Activated CD8-positive, alpha-beta T cell treated with anti-CD3 and anti-CD28 coated beads, Interleukin-2, amount 10 ng/mL, durations not matched to agents 7 days and 5 days (primary cell): ENCODE data around the gene SIK3. TPM values are rescaled to one million over a fixed set of nuclear protein-coding genes. Genes with fewer than 3 reads are reported as not detected.
"Not testable (repeated sequence)": the region's sequence is repeated elsewhere in the genome, so short reads cannot be mapped to it uniquely, and the experiment has no call there.

Experiments
- ATAC-seq: fragments of 150-1000 bp; cut with Tn5 transposase; one replicate; pipeline ENCODE4 v1.10.0; 2021; ENCODE audit warnings: moderate library complexity
- CTCF ChIA-PET: fragments of 350-600 bp; sonication (Branson Sonifier 250); formaldehyde crosslinking; loops from one replicate; lab custom pipeline; 2021; ENCODE audit warnings: antibody characterized with exemption; lab: Charles Lee
- POLR2A ChIA-PET: fragments of 350-600 bp; sonication (Branson Sonifier 250); formaldehyde crosslinking; loops from one replicate; lab custom pipeline; 2021; ENCODE audit warnings: antibody characterized with exemption; lab: Charles Lee
- DNase-seq: peaks from one replicate; pipeline ENCODE4 v3.0.0-alpha.2; 2020
- H3K27ac Mint-ChIP-seq: one replicate; pipeline ENCODE4 v1.8.0; 2021; ENCODE audit warnings: mild to moderate bottlenecking, mixed read lengths
- H3K27me3 Mint-ChIP-seq: one replicate; pipeline ENCODE4 v1.8.0; 2021; ENCODE audit warnings: low read depth, mixed read lengths
- H3K36me3 Mint-ChIP-seq: one replicate; pipeline ENCODE4 v1.8.0; 2021; ENCODE audit warnings: low read depth, mixed read lengths
- H3K4me1 Mint-ChIP-seq: one replicate; pipeline ENCODE4 v1.8.0; 2021; ENCODE audit warnings: low read depth, mixed read lengths
- H3K4me3 Mint-ChIP-seq: one replicate; pipeline ENCODE4 v1.8.0; 2021; ENCODE audit warnings: mild to moderate bottlenecking, mixed read lengths
- H3K9me3 Mint-ChIP-seq: one replicate; pipeline ENCODE4 v1.8.0; 2022; ENCODE audit warnings: mixed read lengths; ENCODE audit not compliant: insufficient read depth
- total RNA-seq, 2 experiments: library from RNA; stranded (reverse); gene quantifications; one replicate each; pipeline ENCODE4 v1.2.3, GENCODE V29; 2021

SIK3 gene
- total RNA-seq, 2 experiments from 2014 or later: 25.9 to 31.4 TPM

DNA sequence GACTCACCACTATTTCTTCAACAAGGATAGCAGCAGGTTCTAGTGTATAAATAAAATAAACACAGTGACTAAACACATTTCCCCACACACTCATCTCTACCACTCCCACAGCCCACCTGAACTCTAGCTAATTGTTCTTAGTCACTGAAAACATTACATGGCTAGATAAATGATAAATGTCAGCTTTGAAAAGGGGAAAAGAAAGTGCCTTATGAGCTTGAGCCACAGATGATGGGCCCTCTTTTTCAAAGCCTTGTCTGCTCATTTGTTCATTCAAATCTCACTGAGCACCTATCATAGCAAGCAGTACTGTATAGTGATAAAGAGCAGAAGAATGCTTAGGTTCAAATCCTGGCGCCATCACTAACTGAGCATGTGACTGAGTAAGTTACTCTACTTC lies 58.3 kb downstream of the SIK3 start:
- H3K27me3 Mint-ChIP-seq: no peaks in the 10 kb centered on the region
- DNase-seq: no peak
- no peak overlapping the region for H3K4me3 Mint-ChIP-seq
- H3K4me1 Mint-ChIP-seq: peaks cover 19% of the 10 kb centered on the region
- ChIA-PET CTCF (interaction anchor here (0.7 to 1.5 kb wide), 4 partner anchors 11 to 204 kb away, joined by 4 to 6 read pairs (median 4); no protein-coding TSS in a partner anchor), POLR2A (interaction anchor here (1.4 kb wide), 1 partner anchor 55 kb away, joined by 3 read pairs; no protein-coding TSS in a partner anchor)
- no peak overlapping the region for H3K27ac Mint-ChIP-seq
- H3K9me3 Mint-ChIP-seq: no peaks in the 10 kb centered on the region
- no peaks in the 10 kb centered on the region for H3K36me3 Mint-ChIP-seq
- no peak for ATAC-seq

DNA sequence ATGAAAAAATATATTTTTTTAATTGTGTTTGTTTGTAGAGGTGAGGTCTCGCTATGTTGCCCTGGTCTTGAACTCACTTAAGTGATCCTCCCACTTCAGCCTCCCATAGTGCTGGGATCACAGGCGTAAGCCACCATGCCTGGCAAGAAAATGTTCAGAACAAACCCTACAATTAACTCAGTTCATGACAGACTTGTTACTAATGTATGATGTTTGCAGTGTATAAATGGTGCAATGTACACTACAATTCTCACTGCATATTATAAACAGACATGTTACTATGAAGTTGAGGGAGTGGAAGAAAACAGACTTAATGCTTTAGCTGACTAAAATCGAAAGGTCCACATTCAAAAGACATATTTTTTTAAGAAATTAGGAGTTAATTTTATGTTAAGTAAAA lies 59.0 kb downstream of the SIK3 start:
- ChIA-PET POLR2A (interaction anchor here (1.4 kb wide), 1 partner anchor 56 kb away, joined by 3 read pairs; no protein-coding TSS in a partner anchor), CTCF (interaction anchor here (0.7 to 1.2 kb wide), 3 partner anchors 11 to 203 kb away, joined by 4 to 6 read pairs (median 4); no protein-coding TSS in a partner anchor)
- ATAC-seq (no peak), DNase-seq (no peak)
- no peaks in the 10 kb centered on the region for H3K27me3 Mint-ChIP-seq
- no peaks in the 10 kb centered on the region for H3K9me3 Mint-ChIP-seq
- H3K4me3 Mint-ChIP-seq: no peak overlapping the region
- no peaks in the 10 kb centered on the region for H3K36me3 Mint-ChIP-seq
- no peak overlapping the region for H3K27ac Mint-ChIP-seq
- H3K4me1 Mint-ChIP-seq: peaks cover 19% of the 10 kb centered on the region

DNA sequence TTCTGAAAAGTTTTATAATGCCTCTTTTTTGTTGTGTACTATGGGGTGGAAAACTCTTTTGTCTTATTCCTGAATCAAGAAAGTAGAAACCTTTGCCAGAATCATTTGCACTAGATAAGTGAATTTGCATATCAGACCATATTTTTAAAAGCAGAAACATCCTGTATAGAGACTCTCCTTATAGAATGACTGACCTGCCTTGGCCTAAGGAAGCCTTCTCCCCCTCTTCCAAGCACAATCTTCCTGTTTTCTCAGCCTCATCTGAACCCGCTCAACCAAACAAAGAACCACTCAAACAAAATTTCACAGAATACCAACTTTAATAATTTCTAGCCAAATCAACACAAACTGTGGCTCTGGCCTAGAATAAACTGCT lies 60.3 kb downstream of the SIK3 start:
- Mint-ChIP-seq H3K4me1 (peaks cover 15% of the 10 kb centered on the region), H3K27me3 (no peaks in the 10 kb centered on the region), H3K9me3 (no peaks in the 10 kb centered on the region), H3K36me3 (no peaks in the 10 kb centered on the region), H3K4me3 (no peak overlapping the region), H3K27ac (peak overlapping the region; percentile 31)
- POLR2A ChIA-PET: no interaction called here
- peak; percentile 10 for ATAC-seq
- CTCF ChIA-PET: no interaction called here
- no peak for DNase-seq

DNA sequence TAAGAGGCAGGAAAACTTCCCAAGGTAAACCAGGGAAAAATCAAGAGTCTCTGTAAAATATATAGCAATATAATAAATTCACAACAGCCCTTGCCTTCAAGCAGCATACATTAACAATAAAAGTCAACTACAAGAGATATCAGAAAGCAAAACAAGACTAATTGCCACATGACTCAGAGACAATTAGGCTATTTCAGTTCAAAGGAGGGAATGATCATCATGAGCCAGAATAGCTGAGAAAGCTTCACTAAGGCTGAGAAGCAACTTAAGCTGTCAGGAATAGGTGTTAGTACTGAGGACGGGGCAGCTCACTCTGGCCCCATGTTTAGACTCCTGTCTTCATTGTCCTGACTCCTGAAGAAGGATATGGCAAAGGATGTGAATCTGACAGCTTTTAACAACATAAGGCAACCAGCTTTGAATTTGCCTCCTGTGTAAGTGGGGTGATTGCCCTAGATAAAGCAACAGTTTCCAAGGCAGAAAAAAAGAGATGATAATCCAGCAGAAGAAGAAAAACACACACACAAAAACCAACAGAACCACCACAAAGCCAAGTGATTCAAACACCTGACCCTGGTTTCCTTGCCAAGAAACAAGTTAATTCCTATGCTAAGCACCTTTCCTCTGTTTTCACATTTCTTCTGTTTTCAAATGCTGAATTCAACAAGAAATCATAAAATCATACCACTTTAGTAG lies 60.8 kb downstream of the SIK3 start:
- peaks cover 12% of the 10 kb centered on the region for H3K4me1 Mint-ChIP-seq

DNA sequence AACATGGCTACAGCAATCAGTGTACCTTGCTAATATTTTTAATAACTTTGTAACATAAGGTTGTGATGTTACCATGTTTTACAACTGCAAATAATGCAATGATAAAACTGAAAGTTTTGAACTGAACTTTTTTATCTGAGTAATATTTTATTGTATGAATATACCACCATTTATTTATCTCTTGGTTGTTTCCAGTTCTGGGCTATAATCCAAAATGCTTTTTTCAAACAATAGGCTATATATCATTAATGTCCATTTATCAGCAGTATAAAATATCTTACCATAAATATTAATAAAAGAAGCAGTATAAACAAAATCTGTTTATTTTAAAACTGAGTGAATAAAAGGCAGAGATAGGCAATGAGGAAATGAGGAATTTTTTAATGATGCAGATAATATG lies 63.3 kb downstream of the SIK3 start:
- CTCF ChIA-PET: no interaction called here
- POLR2A ChIA-PET: no interaction called here
- DNase-seq (no peak), ATAC-seq (no peak)
- H3K36me3 Mint-ChIP-seq: no peaks in the 10 kb centered on the region
- no peaks in the 10 kb centered on the region for H3K27me3 Mint-ChIP-seq
- H3K27ac Mint-ChIP-seq: no peak overlapping the region
- peaks cover 12% of the 10 kb centered on the region for H3K4me1 Mint-ChIP-seq
- H3K4me3 Mint-ChIP-seq: no peak overlapping the region
- H3K9me3 Mint-ChIP-seq: no peaks in the 10 kb centered on the region

More for the DNA sequence above, 60.8 kb downstream of the SIK3 start:
- no peaks in the 10 kb centered on the region for H3K36me3 Mint-ChIP-seq
- DNase-seq (no peak), ATAC-seq (peak; percentile 48)
- POLR2A ChIA-PET: no interaction called here
- H3K27me3 Mint-ChIP-seq: no peaks in the 10 kb centered on the region
- H3K4me3 Mint-ChIP-seq: no peak overlapping the region
- H3K9me3 Mint-ChIP-seq: no peaks in the 10 kb centered on the region
- peak overlapping the region; percentile 31 for H3K27ac Mint-ChIP-seq
- CTCF ChIA-PET: no interaction called here

DNA sequence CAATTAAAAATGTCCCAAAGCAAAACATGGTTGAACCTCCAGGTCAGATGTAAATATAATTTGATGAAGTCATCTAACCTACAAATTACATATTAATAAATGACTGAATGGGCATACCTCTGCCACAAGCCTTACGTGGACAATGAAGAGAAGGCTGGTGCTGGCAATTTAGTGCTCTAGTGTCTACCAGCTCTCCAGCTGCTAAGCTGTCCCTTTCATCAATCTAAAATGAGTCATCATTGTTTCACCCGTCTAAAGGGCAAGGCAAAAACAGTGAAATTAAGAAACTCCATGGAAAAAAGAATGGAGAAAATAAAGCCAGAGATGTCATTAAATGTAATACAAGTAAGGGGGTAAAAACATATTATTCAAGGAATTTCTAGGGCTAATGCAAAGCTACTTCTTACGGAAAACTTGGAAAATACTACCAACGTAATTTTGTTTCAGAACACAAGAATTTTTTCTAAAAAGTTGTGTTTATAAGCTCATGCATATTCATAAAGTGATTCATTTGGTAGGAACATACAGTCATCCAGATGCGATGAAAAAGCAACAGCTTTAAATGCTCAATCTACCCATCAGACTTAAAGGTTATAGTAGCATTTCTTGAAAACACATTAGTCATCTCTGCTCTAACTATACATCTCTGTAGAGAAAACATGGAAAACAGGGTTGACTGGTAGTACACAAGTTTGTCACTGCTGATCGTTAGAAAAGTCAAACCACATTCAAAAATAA lies 71.5 kb downstream of the SIK3 start:
- Mint-ChIP-seq H3K4me1 (peaks cover 38% of the 10 kb centered on the region), H3K27me3 (no peaks in the 10 kb centered on the region), H3K36me3 (no peaks in the 10 kb centered on the region), H3K27ac (no peak overlapping the region), H3K9me3 (no peaks in the 10 kb centered on the region), H3K4me3 (no peak overlapping the region)
- POLR2A ChIA-PET: no interaction called here
- CTCF ChIA-PET: interaction anchor here (0.9 kb wide), 1 partner anchor 69 kb away, joined by 3 read pairs; no protein-coding TSS in a partner anchor
- DNase-seq (no peak), ATAC-seq (no peak)

DNA sequence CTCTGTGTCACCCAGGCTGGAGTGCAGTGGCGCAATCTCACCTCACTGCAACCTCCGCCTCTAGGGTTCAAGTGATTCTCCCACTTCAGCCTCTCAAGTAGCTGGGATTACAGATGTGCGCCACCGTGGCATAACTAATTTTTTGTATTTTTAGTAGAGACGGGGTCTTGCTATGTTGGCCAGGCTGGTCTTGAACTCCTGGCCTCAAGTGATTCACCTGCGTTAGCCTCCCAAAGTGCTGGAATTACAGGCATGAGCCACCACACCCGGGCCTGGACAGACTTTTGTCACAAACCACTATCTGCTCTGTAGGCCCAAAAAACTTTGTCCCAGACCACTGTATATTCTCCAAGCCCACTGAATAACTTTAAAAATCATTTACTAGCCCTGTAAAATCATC lies 74.5 kb downstream of the SIK3 start:
- H3K36me3 Mint-ChIP-seq, DNase-seq, H3K9me3 Mint-ChIP-seq, ATAC-seq, POLR2A ChIA-PET, H3K27ac Mint-ChIP-seq, H3K27me3 Mint-ChIP-seq, H3K4me3 Mint-ChIP-seq: not testable (repeated sequence)
- CTCF ChIA-PET: interaction anchor here (0.9 to 1.7 kb wide), 2 partner anchors 98 to 188 kb away, joined by 4 to 6 read pairs; no protein-coding TSS in a partner anchor
- H3K4me1 Mint-ChIP-seq: peaks cover 60% of the 10 kb centered on the region

DNA sequence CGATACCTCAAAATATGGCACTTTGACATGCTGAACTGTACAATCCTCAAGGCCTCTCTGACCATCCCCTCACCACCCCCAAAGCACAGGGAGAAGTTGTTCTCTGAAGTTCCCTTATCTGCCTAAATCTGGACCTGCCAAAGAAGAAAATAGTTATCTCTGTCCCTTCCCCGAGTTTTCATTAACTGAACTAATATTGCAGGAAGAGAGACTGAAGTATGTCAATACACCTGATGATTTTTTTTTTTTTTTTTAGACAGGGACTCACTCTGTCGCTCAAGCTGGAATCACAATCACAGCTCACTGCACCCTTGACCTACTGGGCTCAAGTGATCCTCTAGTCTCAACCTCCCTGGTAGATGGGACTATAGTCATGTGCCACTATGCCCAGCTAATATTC lies 75.0 kb downstream of the SIK3 start:
- peak overlapping the region; percentile 27 for H3K4me3 Mint-ChIP-seq
- H3K9me3 Mint-ChIP-seq: no peaks in the 10 kb centered on the region
- ChIA-PET POLR2A (no interaction called here), CTCF (no interaction called here)
- H3K27ac Mint-ChIP-seq: peak overlapping the region; percentile 41
- no peaks in the 10 kb centered on the region for H3K36me3 Mint-ChIP-seq
- DNase-seq (no peak), ATAC-seq (peak; percentile 25)
- H3K27me3 Mint-ChIP-seq: no peaks in the 10 kb centered on the region
- peaks cover 62% of the 10 kb centered on the region for H3K4me1 Mint-ChIP-seq

DNA sequence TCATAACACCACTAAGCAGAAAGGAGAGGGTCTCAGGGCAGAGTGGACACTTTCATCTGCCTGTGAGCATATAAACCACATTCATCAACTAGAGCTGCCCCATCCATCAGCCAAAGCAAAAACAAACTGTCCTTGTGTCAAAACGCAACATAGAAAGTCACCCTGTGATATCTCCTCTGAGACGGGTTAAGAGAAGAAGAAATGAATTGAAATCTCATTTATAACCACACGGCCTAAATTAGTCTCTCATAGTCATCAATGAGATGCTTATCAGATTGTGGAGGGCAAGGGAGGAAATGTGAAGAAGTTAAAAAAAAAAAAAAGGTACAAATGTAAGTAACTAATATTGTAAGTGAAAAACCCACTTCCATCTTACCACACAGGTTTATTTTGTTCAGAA lies 75.7 kb downstream of the SIK3 start:
- peaks cover 66% of the 10 kb centered on the region for H3K4me1 Mint-ChIP-seq
- peak overlapping the region; percentile 31 for H3K27ac Mint-ChIP-seq
- ATAC-seq (peak; percentile 65), DNase-seq (no peak)
- POLR2A ChIA-PET: no interaction called here
- no peaks in the 10 kb centered on the region for H3K36me3 Mint-ChIP-seq
- CTCF ChIA-PET: no interaction called here
- no peaks in the 10 kb centered on the region for H3K9me3 Mint-ChIP-seq
- no peaks in the 10 kb centered on the region for H3K27me3 Mint-ChIP-seq
- H3K4me3 Mint-ChIP-seq: peak overlapping the region; percentile 4

DNA sequence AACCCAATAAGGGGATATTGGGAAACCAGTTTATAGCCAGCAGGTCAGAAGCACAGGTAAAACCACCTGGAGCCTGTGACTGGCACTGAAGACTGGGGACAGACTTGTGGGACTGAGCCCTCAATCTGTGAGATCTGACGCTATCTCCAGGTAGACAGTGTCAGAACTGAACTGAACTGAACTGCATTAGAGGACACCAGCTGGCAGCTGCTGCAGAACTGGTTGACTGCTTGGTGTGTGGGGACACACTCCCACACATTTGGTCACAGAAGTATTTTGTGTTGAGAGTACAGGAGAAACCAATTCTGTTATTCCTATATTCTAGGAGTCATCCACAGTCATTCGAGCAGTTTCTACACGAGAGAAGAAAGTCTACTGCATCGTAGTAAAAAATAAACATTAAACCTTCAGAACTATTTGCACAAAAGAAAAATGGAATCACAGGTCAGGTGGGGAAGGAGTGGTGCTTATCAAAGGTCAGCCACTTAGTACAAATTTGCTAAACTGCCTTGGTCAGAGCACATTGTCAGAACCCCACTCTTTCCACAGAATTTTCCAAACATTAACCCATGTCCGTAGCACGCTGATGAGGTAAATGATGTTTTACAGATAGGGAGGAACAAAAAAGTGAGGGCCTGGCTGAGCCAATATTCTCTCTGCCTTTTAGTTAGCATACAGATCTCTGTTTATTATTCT lies 77.2 kb downstream of the SIK3 start:
- CTCF ChIA-PET: interaction anchor here (1.0 to 1.3 kb wide), 3 partner anchors 90 to 185 kb away, joined by 3 read pairs; no protein-coding TSS in a partner anchor
- H3K27me3 Mint-ChIP-seq: no peaks in the 10 kb centered on the region
- H3K36me3 Mint-ChIP-seq: no peaks in the 10 kb centered on the region
- no peaks in the 10 kb centered on the region for H3K9me3 Mint-ChIP-seq
- DNase-seq (no peak), ATAC-seq (no peak)
- no peak overlapping the region for H3K27ac Mint-ChIP-seq
- POLR2A ChIA-PET: no interaction called here
- no peak overlapping the region for H3K4me3 Mint-ChIP-seq
- peaks cover 58% of the 10 kb centered on the region for H3K4me1 Mint-ChIP-seq

DNA sequence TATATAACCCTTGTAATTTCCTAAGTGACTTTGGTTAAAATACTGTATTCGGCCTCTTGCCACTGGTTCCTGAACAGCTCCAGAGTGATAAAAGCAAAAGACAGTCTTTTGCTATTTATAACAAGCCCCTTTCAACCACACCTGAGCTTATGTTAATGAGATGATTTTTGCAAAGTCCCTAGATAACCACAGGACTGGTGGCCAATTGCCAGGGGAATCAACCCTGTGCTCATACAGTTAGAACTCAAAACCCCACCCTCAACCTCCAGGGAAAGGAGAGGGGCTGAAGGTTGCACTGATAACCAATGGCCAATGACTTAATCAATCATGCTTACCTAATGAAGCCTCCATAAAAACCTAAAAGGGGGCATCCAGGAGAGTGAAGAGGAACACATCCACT lies 77.9 kb downstream of the SIK3 start:
- Mint-ChIP-seq H3K36me3 (peaks cover 3% of the 10 kb centered on the region), H3K4me1 (peaks cover 56% of the 10 kb centered on the region), H3K9me3 (no peaks in the 10 kb centered on the region), H3K27ac (no peak overlapping the region), H3K27me3 (no peaks in the 10 kb centered on the region), H3K4me3 (no peak overlapping the region)
- ChIA-PET CTCF (interaction anchor here (0.9 to 1.4 kb wide), 5 partner anchors 9 to 185 kb away, joined by 3 to 5 read pairs (median 3); no protein-coding TSS in a partner anchor), POLR2A (interaction anchor here (0.6 to 1.2 kb wide), 3 partner anchors 27 to 138 kb away, joined by 3 to 5 read pairs (median 4); no protein-coding TSS in a partner anchor)
- DNase-seq (no peak), ATAC-seq (no peak)
